ENCODE measurements around the gene RASGRP3.

RASGRP3 gene

DNA sequence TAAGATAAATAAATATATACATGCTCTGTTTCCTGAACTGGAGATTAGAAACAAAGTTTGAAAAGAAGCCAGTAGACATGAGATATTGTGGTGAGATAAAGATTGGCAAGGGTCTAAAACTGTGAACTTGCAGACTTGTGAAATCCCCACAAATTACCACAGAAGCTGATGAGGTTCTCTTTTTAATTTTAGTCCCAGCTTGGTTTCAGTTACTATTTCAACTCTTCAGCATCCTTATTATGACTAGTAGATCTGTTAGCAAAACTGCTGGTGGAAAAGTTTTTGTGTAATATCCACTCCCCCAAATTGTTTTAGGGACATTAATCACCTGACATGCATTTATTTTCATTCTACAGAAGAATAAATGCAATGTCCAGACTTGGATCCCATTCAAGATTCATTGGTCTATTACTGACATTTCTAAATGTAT, 20.8 kb downstream of the RASGRP3 start:
- no peak overlapping the region for H3K4me3 ChIP-seq (replicated peaks; ENCODE audit: low read depth, low read length)
- DNase-seq (ENCODE audit: extremely low read depth, low read depth), result no peak
- TF ChIP-seq, protein P1, sequence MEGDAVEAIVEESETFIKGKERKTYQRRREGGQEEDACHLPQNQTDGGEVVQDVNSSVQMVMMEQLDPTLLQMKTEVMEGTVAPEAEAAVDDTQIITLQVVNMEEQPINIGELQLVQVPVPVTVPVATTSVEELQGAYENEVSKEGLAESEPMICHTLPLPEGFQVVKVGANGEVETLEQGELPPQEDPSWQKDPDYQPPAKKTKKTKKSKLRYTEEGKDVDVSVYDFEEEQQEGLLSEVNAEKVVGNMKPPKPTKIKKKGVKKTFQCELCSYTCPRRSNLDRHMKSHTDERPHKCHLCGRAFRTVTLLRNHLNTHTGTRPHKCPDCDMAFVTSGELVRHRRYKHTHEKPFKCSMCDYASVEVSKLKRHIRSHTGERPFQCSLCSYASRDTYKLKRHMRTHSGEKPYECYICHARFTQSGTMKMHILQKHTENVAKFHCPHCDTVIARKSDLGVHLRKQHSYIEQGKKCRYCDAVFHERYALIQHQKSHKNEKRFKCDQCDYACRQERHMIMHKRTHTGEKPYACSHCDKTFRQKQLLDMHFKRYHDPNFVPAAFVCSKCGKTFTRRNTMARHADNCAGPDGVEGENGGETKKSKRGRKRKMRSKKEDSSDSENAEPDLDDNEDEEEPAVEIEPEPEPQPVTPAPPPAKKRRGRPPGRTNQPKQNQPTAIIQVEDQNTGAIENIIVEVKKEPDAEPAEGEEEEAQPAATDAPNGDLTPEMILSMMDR (IDR thresholded peaks at IDR 0.05; ENCODE audit: low read depth, low read length, missing control alignments), result no peak

DNA sequence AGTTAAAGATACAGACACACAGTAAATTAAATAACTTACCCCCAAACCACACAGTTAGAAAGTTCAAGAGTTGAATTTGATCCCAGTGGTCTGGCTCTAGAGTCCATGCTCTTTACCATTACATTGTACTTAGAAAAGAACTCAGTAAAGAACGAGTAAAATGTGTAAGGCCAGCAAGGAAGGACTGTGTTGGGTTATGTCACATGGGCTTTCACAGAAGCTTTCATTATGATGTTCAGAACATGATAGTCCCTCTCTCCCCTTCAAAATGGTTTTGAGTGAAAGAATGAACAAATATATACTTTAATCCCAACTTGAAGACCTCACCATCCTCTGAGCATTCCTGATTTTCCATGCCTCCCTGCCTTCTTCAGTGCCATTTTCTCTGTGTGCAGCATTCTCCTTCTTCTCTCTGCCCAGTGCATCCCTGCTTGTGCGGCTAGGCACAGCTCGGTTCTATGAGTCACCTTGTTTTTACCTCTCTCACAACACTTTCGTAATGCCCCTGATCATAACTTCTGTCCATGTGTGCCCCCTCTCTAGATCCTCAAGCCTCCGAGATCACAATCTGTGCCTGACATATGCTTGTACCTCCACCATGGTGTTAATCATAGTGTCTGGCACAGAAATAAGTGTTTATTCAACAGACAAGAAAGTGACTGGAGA, 22.0 kb downstream of the RASGRP3 start:
- TF ChIP-seq, protein P1 (IDR thresholded peaks at IDR 0.05; ENCODE audit: low read depth, low read length, missing control alignments), result no peak
- no peak for DNase-seq (ENCODE audit: extremely low read depth, low read depth)
- no peak overlapping the region for H3K4me3 ChIP-seq (replicated peaks; ENCODE audit: low read depth, low read length)

DNA sequence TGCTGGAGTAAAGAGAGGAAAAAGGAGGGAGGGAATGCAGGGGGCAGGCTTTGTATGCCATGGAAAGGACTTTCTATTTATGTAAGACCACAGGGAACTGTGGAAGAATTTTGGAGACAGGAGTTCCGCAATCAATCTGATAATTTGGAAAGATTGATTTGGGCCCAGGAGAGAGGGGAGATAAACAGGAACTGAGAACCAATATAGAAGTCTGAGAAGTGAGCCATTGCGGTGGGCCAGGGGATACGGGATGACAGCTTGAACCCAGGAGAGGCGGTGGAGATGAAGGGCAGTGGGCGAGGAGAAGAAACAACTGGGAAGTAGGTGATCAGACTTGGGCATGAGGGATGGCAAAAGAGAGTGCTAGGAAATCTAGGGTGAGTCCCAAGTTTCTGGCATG, 23.7 kb downstream of the RASGRP3 start:
- H3K4me3 ChIP-seq (replicated peaks; ENCODE audit: low read depth, low read length), result no peak overlapping the region
- no peak for DNase-seq (ENCODE audit: extremely low read depth, low read depth)
- TF ChIP-seq, protein P1 (IDR thresholded peaks at IDR 0.05; ENCODE audit: low read depth, low read length, missing control alignments), result no peak

DNA sequence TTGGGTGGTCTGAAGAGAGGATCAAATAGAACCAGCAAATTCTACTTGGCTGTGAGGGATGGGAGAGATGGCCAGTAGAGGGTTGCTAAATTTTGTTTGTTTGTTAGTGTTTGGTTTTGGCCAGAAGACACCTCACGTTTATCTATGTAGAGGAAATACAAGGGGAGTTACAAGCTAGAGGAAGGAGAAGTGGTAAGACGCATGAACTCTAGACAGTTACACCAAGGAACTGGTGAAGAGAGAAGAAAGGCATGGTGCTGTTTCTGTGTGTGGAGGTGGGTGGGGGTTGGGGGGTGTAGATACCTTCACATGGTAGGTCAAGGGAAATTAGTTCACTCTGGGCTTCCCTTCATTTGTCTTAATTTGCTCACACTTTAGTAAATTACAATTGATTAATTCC, 25.6 kb downstream of the RASGRP3 start:
- TF ChIP-seq, protein P1 (IDR thresholded peaks at IDR 0.05; ENCODE audit: low read depth, low read length, missing control alignments), result no peak
- DNase-seq (ENCODE audit: extremely low read depth, low read depth), result no peak
- no peak overlapping the region for H3K4me3 ChIP-seq (replicated peaks; ENCODE audit: low read depth, low read length)

DNA sequence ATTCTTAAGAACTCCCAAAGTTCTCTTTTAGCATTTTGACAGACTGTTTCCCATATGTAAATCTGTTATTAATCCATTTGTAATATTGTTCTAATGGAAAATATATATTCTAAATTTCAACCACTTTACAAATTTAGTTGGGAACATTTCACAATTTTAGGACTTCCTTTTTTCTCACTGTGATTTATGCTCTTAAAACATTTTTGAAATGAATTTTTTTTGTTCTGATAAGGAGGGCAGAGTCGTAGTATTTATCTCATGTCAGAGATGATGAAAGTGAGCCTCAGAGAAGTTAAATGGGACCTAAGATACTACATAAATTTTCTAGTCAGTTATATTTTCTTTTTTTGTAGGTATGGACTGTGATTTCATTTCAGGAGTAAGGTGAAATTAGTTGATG, 26.6 kb downstream of the RASGRP3 start:
- TF ChIP-seq, protein P1 (IDR thresholded peaks at IDR 0.05; ENCODE audit: low read depth, low read length, missing control alignments), result no peak
- DNase-seq (ENCODE audit: extremely low read depth, low read depth), result no peak
- H3K4me3 ChIP-seq (replicated peaks; ENCODE audit: low read depth, low read length), result no peak overlapping the region

DNA sequence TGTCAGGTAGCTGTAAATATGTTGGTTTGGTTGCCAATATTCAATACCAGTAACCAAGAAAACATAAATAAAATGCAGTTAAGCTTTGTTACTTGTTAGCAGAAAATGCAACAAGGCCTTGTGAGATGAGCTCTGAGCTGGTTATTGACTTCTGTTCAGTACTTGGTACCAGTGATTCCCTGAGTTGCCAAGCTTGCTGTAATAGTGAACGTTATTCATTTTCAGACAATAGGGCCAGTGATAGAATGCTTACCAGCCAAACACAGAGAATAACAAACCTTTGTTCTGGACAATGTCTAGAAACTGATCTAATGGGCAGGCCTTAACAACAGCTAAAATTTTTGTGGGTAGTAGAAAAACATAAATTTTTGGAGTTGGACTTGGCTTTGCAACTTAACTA, 29.5 kb downstream of the RASGRP3 start:
- DNase-seq (ENCODE audit: extremely low read depth, low read depth), result no peak
- TF ChIP-seq, protein P1 (IDR thresholded peaks at IDR 0.05; ENCODE audit: low read depth, low read length, missing control alignments), result no peak

More for the DNA sequence above, 29.5 kb downstream of the RASGRP3 start:
- H3K4me3 ChIP-seq (replicated peaks; ENCODE audit: low read depth, low read length), result no peak overlapping the region
